NT2/D1 (cell line): ENCODE results near the gene CLTC.

Experiments used
- SUZ12 ChIP-seq: IDR thresholded peaks from 2 replicates; pipeline ENCODE4 v1.6.1; 2011; ENCODE audit not compliant: insufficient read length, insufficient read depth; ENCODE audit errors: extremely low read depth
- ZNF274 ChIP-seq: IDR thresholded peaks from 2 replicates; pipeline ENCODE4 v1.6.1; 2011; ENCODE audit warnings: mild to moderate bottlenecking, low read depth, low read length

DNA sequence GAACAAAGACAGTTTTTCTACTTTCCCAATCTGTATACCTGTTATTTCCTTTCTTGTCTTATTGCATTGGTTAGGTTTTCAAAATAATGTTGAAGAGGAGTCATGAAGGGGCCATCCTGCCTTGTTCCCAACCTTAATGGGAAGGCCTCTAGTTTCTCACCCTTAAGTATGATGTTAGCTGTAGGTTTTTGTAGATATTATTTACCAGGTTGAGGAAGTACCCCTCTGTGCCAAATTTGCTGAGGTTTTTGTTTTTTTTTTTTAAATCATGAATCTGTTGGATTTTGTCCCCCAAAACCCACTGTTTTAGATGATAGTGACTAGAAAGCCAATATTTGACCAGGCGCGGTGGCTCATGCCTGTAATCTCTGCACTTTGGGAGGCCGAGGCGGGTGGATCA lies 124.1 kb downstream of the CLTC start:
- no peak for TF ChIP-seq SUZ12
- no peak for TF ChIP-seq ZNF274
